AG10803 (cell line): ENCODE results near the gene DCUN1D3.

ENCODE experiments used
- DNase-seq: peaks from one replicate; pipeline ENCODE4 v3.0.0; 2010; ENCODE audit warnings: low read depth
- H3K4me3 ChIP-seq: 2 replicates; pipeline ENCODE4 v1.5.1; 2011; ENCODE audit warnings: mild to moderate bottlenecking, low read length, control low read depth
- TF ChIP-seq, protein P1 (sequence below): conservative IDR thresholded peaks from 2 replicates; pipeline ENCODE4 v1.5.1; 2011; ENCODE audit warnings: mild to moderate bottlenecking, low read length, control low read depth, inconsistent platforms

DCUN1D3 gene

DNA sequence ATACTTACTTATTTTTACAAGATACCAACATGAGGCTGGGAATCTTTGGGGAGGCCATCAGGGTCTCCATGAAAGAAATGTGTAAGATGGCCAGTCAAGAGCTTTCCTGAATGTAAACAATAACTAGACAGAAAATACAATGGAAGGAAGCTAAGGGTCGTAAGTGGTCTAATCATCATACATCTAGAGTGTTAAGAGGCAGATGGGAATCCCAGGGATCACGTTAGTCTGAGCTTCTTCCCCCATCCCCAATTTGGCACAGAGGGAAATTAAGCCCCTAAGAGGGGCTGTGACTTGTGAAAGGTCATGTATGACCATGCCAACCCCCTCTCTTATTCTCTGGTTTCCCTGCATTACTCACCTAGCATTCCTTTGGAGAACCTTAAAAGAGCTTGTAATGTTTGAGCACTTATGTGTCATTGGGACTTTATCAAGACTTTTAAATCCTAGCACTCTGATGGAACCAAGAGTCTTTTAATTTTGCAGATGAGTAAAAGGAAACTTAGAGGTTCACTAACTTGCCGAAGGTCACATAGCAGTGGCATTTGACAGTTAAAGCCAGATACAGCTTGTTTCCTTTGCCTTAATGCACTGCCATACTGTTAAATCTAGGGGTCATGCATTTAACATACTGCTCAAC, 46.1 kb downstream of the DCUN1D3 start:
- DNase-seq: no peak
- no peak overlapping the region for H3K4me3 ChIP-seq
- TF ChIP-seq, protein P1, sequence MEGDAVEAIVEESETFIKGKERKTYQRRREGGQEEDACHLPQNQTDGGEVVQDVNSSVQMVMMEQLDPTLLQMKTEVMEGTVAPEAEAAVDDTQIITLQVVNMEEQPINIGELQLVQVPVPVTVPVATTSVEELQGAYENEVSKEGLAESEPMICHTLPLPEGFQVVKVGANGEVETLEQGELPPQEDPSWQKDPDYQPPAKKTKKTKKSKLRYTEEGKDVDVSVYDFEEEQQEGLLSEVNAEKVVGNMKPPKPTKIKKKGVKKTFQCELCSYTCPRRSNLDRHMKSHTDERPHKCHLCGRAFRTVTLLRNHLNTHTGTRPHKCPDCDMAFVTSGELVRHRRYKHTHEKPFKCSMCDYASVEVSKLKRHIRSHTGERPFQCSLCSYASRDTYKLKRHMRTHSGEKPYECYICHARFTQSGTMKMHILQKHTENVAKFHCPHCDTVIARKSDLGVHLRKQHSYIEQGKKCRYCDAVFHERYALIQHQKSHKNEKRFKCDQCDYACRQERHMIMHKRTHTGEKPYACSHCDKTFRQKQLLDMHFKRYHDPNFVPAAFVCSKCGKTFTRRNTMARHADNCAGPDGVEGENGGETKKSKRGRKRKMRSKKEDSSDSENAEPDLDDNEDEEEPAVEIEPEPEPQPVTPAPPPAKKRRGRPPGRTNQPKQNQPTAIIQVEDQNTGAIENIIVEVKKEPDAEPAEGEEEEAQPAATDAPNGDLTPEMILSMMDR: no peak

DNA sequence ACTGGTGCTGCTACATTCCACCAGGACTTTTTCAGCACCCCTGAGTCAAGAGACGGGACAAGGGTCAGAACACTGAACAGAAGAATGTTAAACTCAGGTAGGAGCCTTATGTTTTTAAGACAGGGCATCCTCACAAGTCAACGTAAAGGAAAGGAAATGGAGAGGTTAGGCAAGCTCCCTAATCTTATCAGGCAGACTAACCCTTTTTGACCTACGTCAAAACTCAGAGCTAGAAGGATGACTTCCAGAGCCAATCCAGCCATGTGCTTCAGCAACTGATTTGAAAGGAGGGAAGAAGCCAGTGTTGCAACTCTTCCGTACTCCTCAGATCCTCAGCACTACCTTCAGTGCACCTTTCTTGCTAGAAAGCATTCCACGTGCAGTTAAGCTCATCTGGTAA, 47.0 kb downstream of the DCUN1D3 start:
- no peak for DNase-seq
- no peak overlapping the region for H3K4me3 ChIP-seq
- TF ChIP-seq, protein P1: no peak

GRCh38 chr16:20851601-20852000, 48.6 kb downstream of the DCUN1D3 start:
- peak; percentile 97 for DNase-seq
- TF ChIP-seq, protein P1: no peak
- no peak overlapping the region for H3K4me3 ChIP-seq

GRCh38 chr16:20850981-20851380, 49.2 kb downstream of the DCUN1D3 start:
- no peak overlapping the region for H3K4me3 ChIP-seq
- TF ChIP-seq, protein P1: no peak
- DNase-seq: peak; percentile 12

DNA sequence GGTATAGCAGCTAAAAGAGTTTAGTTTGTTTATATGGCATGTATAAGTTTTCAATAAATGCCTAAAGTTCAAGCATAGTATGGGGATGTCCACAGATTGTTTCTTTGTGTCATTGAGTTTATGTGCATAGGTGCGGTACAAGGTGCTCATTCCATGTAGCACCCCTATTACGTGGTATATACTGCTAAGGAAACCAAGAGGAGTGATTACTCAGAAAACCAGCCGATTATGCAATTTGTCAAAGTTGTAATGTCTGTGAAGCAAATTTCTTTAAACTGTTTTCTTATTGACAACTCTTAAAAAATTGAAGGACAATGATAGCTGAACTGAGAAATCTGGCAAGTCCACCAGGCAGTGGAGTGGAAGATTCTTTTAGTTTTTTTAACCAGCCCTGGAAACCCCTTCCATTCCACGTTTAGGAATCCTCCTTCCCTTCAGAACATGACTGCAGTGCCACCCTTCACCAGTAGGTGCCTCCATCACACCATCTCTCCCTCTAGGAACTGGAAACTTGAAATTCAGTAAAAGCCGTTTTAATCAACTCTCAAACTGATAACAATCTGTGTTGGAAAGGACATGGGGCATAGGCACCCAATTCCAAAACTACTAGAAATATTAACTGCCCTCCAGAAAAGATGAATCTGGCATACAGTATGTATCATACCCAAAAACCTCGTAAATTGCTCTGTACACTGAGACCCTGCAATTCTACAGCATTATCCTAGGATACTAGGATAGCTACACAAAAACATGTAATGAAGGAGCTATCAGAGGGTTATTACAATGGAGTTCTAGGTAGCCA, 50.4 kb downstream of the DCUN1D3 start:
- TF ChIP-seq, protein P1: peak; percentile 100
- DNase-seq: peak; percentile 62
- H3K4me3 ChIP-seq: no peak overlapping the region

DNA sequence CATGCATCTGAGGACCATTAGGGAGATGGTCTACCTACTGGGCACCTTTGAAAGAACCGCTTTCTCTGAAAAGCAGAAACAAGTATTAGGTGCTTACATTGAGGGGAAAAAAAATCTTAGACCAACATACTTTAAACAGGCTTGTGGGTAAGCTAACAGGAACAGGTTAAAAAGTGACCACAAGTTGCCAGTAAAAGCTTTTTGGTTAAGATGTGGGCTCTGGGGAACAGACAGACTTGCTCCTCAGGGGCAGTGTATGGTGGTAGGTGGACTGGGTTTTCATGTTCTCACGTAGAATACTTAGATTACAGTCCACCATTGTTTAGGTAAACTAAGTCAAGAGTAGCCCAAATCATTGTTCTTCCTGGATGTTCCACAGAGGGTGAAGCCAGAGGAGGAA, 52.6 kb downstream of the DCUN1D3 start:
- TF ChIP-seq, protein P1: no peak
- no peak for DNase-seq
- no peak overlapping the region for H3K4me3 ChIP-seq

GRCh38 chr16:20846551-20846950, 53.6 kb downstream of the DCUN1D3 start:
- no peak overlapping the region for H3K4me3 ChIP-seq
- TF ChIP-seq, protein P1: no peak
- DNase-seq: no peak
